Neural cell (in vitro differentiated cells): ENCODE measurements around the gene CCNJL.

ENCODE experiments used
- EZH2 ChIP-seq: fragments of 200-600, 300-800 bp; shearing (Covaris generic), sonication (generic); IDR thresholded peaks from 2 replicates; pipeline ENCODE4 v1.6.1; 2014; ENCODE audit warnings: antibody characterized with exemption, low read length, borderline replicate concordance, mild to moderate bottlenecking; ENCODE audit not compliant: insufficient read depth, poor library complexity, severe bottlenecking
- POLR2AphosphoS5 ChIP-seq: IDR thresholded peaks from 2 replicates; pipeline ENCODE4 v1.6.1; 2012
- TF ChIP-seq, protein P1 (sequence below): fragments of 450-650 bp; IDR thresholded peaks from 2 replicates; pipeline ENCODE4 v1.5.1; 2014; ENCODE audit warnings: antibody characterized with exemption, mild to moderate bottlenecking, moderate library complexity; ENCODE audit not compliant: poor library complexity, severe bottlenecking

DNA sequence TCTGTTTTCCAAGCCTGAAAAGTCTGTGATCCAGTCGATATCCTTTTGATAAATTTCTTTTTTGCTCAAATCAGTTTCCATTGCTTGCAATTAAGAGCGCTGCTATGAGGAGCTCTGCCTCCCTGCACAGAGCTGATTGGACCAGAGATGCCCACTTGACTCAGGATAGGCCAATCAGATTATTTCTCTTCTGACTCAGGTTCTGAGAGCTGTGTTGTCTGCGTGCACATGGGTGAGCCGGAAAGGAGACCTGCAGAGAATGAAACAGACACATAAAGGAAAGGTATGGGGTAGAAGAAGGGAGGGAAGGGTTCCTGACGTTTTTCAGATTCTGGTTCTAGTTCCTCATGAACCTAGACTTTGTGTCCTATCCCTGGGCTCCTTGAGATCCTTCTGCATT lies 98.8 kb downstream of the CCNJL start:
- no peak for TF ChIP-seq POLR2AphosphoS5
- TF ChIP-seq, protein P1, sequence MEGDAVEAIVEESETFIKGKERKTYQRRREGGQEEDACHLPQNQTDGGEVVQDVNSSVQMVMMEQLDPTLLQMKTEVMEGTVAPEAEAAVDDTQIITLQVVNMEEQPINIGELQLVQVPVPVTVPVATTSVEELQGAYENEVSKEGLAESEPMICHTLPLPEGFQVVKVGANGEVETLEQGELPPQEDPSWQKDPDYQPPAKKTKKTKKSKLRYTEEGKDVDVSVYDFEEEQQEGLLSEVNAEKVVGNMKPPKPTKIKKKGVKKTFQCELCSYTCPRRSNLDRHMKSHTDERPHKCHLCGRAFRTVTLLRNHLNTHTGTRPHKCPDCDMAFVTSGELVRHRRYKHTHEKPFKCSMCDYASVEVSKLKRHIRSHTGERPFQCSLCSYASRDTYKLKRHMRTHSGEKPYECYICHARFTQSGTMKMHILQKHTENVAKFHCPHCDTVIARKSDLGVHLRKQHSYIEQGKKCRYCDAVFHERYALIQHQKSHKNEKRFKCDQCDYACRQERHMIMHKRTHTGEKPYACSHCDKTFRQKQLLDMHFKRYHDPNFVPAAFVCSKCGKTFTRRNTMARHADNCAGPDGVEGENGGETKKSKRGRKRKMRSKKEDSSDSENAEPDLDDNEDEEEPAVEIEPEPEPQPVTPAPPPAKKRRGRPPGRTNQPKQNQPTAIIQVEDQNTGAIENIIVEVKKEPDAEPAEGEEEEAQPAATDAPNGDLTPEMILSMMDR, result no peak
- no peak for TF ChIP-seq EZH2
